EH (cell line): ENCODE results near the gene MYCBP.
"Not testable (repeated sequence)": the region's sequence is repeated elsewhere in the genome, so short reads cannot be mapped to it uniquely, and the experiment has no call there.

Experiments
- DNase-seq: peaks from one replicate; pipeline ENCODE4 v3.0.0-alpha.2; 2015; ENCODE audit warnings: low read depth

Gene MYCBP

DNA sequence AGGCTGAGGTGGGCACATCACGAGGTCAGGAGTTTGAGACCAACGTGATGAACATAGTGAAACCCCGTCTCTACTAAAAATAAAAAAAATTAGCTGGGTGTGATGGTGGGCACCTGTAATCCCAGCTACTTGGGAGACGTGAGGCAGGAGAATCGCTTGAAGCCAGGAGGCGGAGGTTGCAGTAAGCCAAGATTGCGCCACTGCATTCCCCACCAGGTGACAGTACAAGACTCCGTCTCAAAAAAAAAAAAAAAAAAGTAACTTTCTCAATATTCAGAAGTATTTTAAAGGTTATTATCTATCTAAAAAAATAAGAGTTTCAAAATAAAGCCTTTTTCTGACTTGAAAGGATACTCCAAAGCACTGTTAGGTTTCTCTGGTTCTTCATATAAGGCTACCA is 5.9 kb downstream of the MYCBP start:
- DNase-seq, result no peak

DNA sequence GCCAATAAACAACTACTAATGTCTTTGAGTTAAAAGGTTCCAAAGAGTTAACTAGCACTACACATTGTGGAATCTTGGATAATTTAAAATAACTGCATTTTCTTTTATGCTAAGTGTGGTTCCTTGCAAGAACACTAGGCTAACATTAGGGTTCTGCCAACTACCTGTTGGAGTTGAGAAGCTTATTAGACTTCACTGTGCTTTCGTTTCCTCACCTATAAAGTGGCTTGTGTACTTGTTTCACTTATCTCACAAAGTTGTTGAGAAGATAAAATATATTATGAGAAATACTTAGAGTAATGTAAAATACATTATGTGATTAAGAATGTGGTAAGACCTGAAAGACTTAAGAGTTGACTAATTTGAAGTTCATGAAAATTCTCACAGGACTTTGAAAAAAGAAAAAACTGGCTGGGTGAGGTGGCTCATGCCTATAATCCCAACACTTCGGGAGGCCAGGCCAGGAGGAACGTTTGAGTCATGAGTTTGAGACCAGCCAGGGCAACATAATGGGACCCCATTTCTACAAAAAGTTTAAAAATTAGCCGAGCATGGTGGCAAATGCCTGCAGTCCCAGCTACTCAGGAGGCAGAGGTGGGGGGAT is 7.9 kb downstream of the MYCBP start:
- no peak for DNase-seq

DNA sequence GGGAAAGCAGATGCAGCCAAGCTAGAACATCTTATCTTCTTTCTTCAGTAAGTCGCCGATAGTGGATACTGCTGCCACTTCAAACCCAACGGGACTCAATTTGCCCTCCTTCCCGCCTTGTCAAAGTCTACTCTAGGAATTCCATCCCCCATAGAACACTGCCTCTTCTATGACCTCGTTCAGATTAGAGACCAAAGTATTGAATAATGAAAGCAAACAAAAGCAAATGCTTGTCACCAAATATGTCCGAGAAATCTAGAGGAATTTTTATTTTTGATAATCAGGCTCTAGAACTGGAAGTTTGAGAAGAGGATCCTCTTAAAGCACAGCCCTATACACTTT is 12.7 kb downstream of the MYCBP start:
- peak; percentile 13 for DNase-seq

DNA sequence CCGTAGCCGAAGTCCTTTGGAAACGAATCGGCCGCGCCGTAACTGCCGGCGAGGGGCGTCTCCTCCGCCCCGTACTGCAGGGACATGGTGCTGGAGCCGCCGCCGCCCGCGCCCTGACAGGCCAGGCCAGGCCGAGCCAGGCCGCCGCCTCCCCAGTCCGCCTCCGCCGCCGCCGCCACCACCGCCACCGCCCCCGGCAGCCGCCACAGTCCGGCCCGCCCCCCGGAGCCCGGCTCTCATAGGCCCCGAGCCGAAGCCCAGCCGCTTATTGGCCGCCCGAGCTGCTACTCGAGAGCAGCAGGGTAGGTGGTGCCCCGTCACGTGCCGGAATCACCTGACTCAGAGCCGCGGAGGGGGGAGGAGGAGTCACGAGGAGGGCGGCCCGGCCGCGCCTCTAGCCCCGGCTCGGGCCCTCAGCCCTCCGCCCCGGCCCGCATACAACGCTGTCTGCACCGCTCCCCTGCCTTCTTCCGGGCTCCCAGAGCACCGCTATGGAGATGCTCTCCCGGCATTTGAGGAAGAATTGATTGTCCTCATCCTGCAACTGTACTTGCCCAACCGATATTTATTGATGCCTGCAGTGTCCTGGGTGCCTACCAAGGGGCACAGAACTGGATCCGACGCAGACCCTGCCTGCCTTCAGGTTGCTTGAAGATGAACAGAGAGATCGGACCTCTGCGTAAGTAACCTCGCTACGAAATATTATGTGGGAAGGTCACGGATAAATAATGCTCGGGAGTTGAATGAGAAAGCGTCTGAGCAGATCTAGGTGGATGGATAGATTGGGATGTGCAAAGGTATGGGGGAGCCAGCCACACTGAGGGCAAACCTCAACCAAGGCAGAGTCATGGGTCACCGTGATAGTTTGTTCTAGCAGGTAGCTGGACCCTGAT is 13.3 kb downstream of the MYCBP start, which contains the start of gene RRAGC:
RRAGC (minus strand) TSS at position 212 of the 893 bp plus-strand sequence; CDS start at position 86, 126 bp downstream.
- peak; percentile 99 for DNase-seq

DNA sequence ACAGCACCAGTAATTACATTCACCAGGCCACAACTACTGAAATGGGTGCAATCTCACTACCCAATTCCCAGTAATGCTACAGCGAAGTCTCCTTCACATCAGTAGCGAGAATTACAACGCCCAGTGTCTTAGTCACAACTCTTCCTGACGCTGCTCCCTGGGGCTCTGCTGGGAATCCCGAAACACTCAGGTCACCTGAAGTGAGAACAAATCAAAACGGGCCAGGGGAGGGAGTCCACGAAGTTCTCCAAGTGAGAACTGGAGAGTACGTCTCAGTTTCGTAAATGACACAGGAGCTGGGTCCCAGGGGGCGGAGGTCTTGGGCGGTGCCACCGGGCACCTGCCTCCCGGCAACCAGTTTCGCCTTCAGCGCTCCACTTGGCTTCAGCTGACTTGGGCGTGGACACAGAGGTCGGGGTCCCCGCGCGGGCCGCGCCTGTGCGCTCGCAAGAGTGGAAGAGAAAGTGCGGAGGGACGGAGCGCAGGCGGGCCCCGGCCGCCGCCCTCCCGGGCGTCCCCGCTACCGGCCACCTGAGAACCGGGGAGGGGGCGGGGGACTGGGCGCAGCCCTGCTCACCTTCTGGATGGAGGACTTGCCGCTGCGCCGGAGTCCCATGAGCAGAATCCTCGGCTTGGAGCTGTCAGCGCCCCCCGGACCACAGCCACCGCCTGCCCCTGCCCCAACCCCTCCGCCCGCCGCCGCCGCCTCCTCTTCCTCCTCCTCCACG is 14.2 kb downstream of the MYCBP start:
- peak; percentile 63 for DNase-seq

DNA sequence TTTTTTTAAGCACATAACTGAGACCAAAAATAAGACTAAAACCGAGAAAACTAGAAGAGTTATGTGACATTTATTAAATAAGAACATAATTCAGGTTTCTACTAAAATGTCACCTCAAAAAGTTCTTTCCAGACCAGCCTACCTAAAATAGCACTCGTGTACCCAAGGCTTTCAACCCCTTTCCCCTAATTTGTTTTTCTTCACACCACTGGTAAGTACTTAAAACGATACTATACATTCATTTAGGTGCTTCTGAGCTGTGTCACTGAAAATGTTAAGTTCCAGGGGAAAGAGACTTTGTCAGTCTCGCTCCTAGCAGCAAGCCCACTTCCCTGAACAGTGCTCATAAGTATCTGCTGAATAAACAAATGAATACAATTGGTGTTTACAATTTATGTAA is 20.4 kb downstream of the MYCBP start:
- no peak for DNase-seq

DNA sequence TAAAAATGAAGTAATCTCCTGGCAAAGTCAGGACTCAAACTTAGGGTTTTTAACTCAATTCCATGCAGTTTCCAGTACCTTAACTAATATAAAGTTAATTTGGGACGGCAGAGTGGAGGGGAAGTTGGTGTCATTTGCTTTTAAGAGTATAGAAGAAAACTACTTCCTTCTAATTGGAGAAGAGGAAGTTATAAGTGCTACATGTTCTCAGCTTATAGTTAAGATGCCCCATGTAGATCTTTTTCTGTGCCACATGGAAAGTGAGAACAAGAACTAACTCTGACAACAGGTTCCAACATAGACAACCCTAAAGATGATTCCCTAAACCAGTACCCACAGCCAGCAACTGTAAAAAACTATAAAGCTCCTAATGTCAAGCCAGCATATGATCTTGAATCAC is 25.1 kb downstream of the MYCBP start:
- no peak for DNase-seq

DNA sequence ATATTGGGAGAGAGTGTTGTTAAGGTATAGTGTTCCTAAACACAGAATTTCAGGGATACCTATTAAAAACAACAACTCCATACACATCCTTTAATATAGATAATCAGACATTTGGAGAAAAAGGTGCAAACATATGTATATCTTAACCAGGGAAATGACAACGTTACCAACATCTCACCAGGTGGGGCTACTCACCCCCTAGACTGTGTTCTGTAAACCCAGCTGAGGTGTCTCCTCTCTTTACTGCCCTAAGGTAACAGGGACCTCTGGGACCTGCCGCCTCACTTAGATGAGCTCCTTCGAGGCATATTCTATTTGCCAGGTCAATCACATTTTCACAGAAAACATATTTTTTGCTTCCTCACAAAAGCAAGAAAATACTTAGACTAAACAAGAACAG is 26.9 kb downstream of the MYCBP start:
- no peak for DNase-seq

DNA sequence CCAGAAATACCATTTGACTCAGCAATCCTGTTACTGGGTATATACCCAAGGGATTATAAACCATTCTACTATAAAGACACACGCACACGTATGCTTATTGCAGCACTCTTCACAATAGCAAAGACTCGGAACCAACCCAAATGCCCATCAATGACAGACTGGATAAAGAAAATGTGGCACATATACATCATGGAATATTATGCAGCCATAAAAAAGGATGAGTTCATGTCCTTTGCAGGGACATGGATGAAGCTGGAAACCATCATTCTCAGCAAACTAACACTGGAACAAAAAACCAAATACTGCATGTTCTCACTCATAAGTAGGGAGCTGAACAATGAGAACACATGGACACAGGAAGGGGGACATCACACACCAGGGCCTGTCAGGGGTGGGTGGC is 28.1 kb downstream of the MYCBP start:
- not testable (repeated sequence) for DNase-seq

DNA sequence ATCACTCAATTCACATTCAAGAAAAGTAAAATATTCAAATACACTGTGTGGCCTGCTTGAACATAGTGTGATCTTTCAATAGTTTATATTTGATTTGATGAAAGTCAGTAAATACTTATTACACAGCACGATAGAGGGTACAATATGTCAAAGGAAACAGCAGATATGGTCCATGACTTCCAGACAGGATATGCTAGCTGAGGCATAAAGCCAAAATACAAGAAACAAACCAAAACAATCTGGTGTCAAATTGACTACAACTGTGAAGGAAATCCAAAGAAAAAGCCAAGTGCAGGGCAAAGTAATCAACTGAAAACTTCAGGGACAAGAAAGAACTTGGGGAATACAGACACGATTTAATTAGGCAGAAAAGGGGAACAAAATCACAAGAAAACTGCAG is 32.9 kb downstream of the MYCBP start:
- no peak for DNase-seq

DNA sequence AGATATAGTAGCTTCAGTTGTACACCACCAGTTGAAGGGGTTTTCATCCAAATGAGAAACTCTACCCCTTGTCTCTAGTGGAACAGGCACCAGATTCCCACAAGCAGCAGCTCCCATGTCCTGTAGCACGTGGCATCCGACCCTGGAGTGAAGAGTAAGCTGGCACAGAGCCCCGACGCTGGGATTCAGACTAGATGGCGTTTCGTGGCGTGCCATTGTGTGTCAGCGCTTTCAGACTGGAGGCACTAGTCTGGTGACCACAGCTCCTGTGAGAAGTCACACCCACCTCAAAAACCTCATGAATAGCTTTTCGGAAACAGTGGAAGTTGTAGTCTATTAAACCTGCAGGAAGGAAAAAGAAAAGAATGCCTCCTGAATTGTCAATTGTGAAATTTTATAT is 33.8 kb downstream of the MYCBP start:
- no peak for DNase-seq

DNA sequence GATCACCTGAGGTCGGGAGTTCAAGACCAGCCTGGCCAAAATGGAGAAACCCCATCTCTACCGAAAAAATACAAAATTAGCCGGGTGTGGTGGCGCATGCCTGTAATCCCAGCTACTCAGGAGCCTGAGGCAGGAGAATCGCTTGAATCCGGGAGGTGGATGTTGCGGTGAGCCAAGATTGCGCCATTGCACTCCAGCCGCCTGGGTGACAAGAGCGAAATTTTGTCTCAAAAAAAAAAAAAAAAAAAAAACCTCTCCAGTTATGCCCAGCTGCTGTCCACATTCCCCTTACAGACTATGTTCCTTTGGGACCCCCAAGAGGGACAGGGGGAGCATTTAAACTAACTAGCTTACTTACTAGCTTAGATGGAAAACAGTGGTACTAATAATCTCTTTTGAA is 36.8 kb downstream of the MYCBP start:
- DNase-seq, result not testable (repeated sequence)

DNA sequence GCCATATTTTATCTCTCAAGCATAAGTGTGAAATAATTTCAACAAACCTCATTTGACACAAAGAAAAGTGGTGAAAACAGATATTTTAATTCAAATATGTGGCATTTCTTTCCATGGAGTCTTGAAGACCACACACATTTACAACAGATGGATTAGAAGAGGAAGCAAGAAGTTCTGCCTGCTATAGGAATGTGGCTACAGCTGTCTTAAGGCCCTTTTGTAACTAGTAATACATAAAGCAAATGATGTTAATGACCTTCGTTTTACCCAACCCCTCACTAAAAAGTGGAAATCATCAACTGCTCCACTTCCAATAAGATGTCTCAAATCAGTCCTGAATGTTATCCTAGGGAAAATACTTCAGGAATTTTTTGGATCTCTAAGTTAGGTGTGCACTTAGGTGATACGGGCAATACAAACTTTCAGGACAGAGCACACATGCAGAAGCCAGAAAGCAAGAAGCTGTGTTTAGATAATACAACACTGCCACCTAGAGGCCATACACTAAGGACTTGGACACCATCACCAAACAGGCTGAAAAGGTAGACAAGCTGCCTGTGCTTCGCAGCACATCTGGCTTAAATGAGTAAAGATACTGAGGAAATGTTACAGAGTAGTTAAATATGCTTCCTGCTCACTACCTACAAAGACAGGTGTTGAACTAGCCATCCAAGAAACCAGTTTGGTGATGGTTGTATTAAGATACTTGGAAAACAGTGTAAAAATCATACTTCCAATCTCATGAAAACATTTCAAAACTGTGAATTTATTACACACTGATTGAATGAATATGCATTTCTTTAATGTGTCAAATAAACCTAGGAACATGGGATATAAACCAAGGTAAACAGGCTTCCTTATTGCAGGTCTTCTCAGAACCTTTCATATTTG is 38.0 kb downstream of the MYCBP start:
- peak; percentile 80 for DNase-seq

DNA sequence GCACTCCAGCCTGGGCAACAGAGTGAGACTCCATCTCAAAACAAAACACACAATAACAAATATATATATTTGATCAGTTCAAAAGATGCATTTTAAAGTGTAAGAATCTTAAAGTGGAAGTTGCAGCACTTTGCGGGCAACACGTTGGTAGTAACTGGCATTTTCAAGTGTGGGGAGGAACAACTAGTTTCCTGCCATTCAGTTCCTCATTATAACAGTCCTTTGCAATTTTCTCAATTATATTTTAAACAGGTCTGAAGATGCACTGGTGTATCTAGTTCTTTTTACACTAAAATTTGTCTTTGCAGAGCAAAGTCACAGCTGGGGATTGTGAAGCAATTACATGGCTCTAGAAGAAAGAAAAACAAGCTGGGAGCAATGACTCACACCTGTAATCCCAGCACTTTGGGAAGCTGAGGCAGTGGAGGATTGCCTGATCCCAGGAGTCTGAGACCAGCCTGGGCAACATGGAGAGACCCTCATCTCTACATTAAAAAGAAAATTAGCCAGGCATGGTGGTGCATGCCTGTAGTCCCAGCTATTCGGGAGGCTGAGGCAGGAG is 38.8 kb downstream of the MYCBP start:
- DNase-seq, result no peak

DNA sequence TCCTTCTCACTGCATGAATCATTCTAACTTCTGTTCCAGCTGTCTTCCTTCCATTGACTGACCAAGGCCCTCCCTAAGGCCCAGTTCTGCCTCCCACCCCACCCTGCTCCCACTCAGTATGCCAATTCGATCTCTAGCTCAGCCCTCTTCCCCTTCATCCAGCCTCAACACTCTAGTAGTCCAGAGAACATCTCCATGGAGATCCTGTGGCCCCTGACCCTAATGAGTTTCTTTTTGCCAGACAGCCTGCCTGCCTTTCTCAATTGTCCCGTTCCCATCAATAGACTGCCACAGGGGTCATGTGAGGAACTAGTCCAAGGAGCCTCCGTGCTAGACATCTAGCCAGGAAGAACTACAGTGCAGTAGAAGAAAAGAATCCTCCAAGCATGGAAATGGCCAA is 40.0 kb downstream of the MYCBP start:
- DNase-seq, result no peak

DNA sequence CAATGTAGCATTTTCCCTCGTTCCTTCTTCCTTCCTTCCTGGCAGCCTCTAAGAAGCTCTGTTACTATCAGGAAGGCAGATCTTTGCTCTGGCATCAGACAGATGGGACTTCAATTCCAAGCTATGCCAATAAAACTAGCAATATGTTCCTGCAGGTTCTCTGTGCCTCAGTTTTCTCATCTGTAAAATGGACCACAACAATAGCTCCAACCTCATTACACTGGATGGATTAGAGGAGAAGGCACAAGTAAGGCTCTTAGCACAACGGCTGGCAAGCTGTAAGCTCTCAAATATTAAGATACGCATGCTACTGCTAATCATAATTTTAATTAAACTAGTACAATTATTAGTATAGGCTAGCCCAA is 40.8 kb downstream of the MYCBP start:
- DNase-seq, result no peak

DNA sequence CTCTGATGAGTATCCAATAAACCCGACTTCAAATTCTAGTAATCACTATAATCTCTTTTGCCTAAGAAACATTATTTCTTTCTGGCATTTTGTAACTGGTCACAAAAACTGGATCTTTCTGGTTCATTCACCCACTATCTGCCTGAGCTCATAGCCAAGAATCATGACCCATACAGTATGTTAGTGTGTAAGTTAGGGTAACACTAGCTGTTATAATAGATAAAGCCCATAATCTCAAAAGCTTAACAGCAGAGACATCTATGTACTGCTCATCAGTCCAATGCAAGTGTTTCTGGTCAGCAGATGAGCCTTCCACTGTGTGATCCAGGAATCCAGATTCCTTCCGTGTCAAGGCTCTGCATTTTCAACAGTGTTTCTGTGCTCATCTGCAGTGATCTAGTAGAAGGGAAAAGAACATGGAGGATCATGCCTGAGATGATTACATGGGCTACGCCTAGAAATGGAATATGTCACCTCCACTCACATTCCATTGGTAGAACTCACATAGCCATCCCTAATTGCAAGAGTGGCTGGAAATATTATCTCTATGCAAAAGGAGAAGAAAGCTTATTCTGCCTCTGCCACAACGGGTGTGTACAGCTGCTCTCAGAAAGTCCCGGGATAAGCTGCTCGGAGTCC is 41.3 kb downstream of the MYCBP start:
- peak; percentile 10 for DNase-seq

DNA sequence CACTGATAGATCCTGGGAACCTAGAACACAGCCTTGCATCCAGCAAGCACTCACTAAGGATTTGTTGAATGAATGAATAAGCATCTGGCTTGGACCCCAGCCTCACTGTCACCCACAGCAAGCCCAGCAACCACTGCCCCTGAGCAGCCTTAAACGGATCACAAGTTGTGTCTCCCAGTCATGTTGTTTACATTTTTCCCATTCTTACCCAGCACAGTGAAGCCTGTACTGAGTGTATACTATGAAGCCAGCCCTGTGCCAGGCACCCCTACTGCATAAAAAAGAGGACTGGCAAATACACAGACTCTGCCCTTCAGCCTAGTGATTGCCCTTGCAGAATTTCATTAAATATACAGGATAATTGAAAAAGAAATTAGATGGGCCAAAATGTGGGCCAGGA is 43.8 kb downstream of the MYCBP start:
- no peak for DNase-seq

DNA sequence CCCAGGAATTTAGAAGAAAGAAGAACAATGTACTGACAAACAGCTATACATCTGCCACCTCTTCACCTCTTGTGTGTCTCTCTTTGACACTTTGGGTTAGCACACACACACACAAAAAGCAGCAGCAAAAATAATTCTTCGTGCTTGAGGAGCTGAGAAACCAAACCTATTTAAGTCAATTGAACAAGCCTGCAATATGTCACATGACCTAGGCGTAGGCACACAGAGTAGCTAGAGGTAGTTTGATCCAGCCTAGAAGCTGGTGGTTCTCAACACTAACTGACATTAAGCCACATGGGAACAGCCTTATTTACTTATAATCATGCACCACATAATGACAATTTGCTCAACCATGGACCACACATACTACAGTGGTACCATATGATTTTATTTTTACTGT is 45.8 kb downstream of the MYCBP start:
- no peak for DNase-seq

DNA sequence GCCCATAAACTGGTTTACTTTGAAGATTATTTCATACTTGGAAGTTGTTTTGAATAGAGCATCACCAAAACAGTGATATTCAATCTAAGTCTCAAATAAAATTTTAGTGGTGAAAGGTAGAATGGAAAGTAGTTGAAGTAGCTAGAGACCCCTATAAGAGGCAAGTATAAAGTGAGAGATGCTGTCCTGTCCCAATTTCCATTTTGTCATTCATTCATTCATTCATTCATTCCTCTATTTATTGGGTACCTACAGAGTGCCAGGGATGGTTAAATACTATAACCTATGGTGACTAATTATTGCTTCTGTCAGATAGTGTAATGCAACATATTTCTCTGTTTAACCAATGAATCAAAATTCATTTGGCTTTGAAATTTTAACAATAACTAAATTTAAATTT is 46.3 kb downstream of the MYCBP start:
- DNase-seq, result no peak

DNA sequence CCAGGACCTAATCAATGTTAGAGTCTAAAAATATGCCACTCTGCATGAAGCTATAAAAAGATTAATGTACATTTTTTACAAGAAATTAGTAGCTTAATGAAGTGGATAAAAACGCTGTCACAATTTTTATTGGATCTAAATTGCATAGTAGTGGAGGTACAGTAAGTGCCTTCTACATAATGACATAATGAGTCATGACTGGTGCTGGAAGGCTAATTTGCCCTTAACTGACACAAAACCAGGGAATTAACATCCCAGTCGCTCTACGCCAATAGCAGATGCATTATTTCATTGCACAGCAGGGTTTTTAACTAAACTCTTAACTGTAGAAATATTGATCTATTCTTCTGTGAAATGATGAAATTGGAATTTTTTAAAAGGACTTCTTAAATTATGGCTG is 46.9 kb downstream of the MYCBP start:
- no peak for DNase-seq
